Measurements from ENCODE around the gene STARD8.

Gene STARD8

DNA sequence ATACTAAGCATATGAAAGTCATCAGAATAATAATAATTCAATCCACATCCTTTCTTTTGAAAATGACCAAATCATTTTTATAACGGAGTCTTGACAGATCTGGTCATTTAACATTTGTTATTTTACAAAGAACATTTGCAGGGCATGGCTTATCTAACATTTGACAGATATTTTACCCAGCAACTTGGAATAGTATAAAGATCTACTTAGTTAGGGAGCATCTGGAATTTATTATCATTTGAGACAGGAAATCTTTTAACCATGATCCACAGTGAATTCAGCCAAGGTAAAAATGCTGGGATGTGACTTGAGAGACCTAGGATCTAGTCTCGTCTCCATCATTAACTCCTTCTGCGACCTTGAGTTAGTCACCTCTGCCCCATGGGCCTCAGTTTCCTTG lies 22.4 kb downstream of the STARD8 start:
- no peaks in the 10 kb centered on the region for H4K20me1 ChIP-seq (ENCODE audit: insufficient read depth, low read length)
- no peak overlapping the region for H3K9ac ChIP-seq (ENCODE audit: low read length)
- H3K27me3 ChIP-seq (ENCODE audit: low read depth, low read length): no peaks in the 10 kb centered on the region; the same call in 1 of the 2 replicates
- H2AFZ ChIP-seq (ENCODE audit: low read depth, low read length): no peak overlapping the region
- H3K4me1 ChIP-seq (ENCODE audit: low read length): peaks cover 9% of the 10 kb centered on the region
- no peak overlapping the region for H3K27ac ChIP-seq (ENCODE audit: low read length)
- H3K79me2 ChIP-seq (ENCODE audit: low read length): no peaks in the 10 kb centered on the region
- no peaks in the 10 kb centered on the region for H3K9me3 ChIP-seq (ENCODE audit: insufficient read depth, low read length)
- no peak overlapping the region for H3K4me2 ChIP-seq (ENCODE audit: low read length)
- H3K4me3 ChIP-seq (ENCODE audit: low read length): no peak overlapping the region
- no peaks in the 10 kb centered on the region for H3K36me3 ChIP-seq (replicated peaks; ENCODE audit: low read depth, low read length)
- no peak for TF ChIP-seq CTCF (IDR thresholded peaks at IDR 0.05; ENCODE audit: low read depth, low read length)
- no peak for TF ChIP-seq EZH2phosphoT487 (IDR thresholded peaks at IDR 0.05; ENCODE audit: low read depth)

GRCh38 chrX:68671221-68671620 lies 23.8 kb downstream of the STARD8 start:
- H3K36me3 ChIP-seq (replicated peaks; ENCODE audit: low read depth, low read length): no peaks in the 10 kb centered on the region
- no peak overlapping the region for H2AFZ ChIP-seq (ENCODE audit: low read depth, low read length)
- TF ChIP-seq EZH2phosphoT487 (IDR thresholded peaks at IDR 0.05; ENCODE audit: low read depth) (no peak), CTCF (IDR thresholded peaks at IDR 0.05; ENCODE audit: low read depth, low read length) (no peak)
- peaks cover 8% of the 10 kb centered on the region for H3K4me1 ChIP-seq (ENCODE audit: low read length)
- H3K4me3 ChIP-seq (ENCODE audit: low read length): no peak overlapping the region
- H3K9me3 ChIP-seq (ENCODE audit: insufficient read depth, low read length): no peaks in the 10 kb centered on the region
- no peak overlapping the region for H3K9ac ChIP-seq (ENCODE audit: low read length)
- H3K27me3 ChIP-seq (ENCODE audit: low read depth, low read length): no peaks in the 10 kb centered on the region
- no peak overlapping the region for H3K4me2 ChIP-seq (ENCODE audit: low read length)
- H4K20me1 ChIP-seq (ENCODE audit: insufficient read depth, low read length): no peaks in the 10 kb centered on the region
- no peak overlapping the region for H3K27ac ChIP-seq (ENCODE audit: low read length)
- no peaks in the 10 kb centered on the region for H3K79me2 ChIP-seq (ENCODE audit: low read length)

- Histone ChIP-seq H3K27ac (ENCODE audit: low read length) (no peak overlapping the region), H3K36me3 (replicated peaks; ENCODE audit: low read depth, low read length) (no peaks in the 10 kb centered on the region), H4K20me1 (ENCODE audit: insufficient read depth, low read length) (no peaks in the 10 kb centered on the region), H3K9me3 (ENCODE audit: insufficient read depth, low read length) (no peaks in the 10 kb centered on the region), H3K79me2 (ENCODE audit: low read length) (no peaks in the 10 kb centered on the region), H2AFZ (ENCODE audit: low read depth, low read length) (no peak overlapping the region), H3K27me3 (ENCODE audit: low read depth, low read length) (no peaks in the 10 kb centered on the region), H3K4me1 (ENCODE audit: low read length) (no peaks in the 10 kb centered on the region), H3K4me2 (ENCODE audit: low read length) (no peak overlapping the region), H3K9ac (ENCODE audit: low read length) (no peak overlapping the region), H3K4me3 (ENCODE audit: low read length) (no peak overlapping the region)
- TF ChIP-seq EZH2phosphoT487 (IDR thresholded peaks at IDR 0.05; ENCODE audit: low read depth) (no peak), CTCF (IDR thresholded peaks at IDR 0.05; ENCODE audit: low read depth, low read length) (no peak)
These were observed 25.3 kb downstream of the STARD8 start for GRCh38 chrX:68672581-68673318.

GRCh38 chrX:68675571-68675970 lies 28.1 kb downstream of the STARD8 start:
- Histone ChIP-seq H3K27ac (ENCODE audit: low read length) (no peak overlapping the region), H3K79me2 (ENCODE audit: low read length) (no peaks in the 10 kb centered on the region), H3K9me3 (ENCODE audit: insufficient read depth, low read length) (no peaks in the 10 kb centered on the region), H3K4me1 (ENCODE audit: low read length) (no peaks in the 10 kb centered on the region), H4K20me1 (ENCODE audit: insufficient read depth, low read length) (no peaks in the 10 kb centered on the region), H3K9ac (ENCODE audit: low read length) (no peak overlapping the region), H3K4me3 (ENCODE audit: low read length) (no peak overlapping the region), H3K27me3 (ENCODE audit: low read depth, low read length) (no peaks in the 10 kb centered on the region), H2AFZ (ENCODE audit: low read depth, low read length) (no peak overlapping the region), H3K36me3 (replicated peaks; ENCODE audit: low read depth, low read length) (no peaks in the 10 kb centered on the region), H3K4me2 (ENCODE audit: low read length) (no peak overlapping the region)
- TF ChIP-seq EZH2phosphoT487 (IDR thresholded peaks at IDR 0.05; ENCODE audit: low read depth): no peak
- no peak for TF ChIP-seq CTCF (IDR thresholded peaks at IDR 0.05; ENCODE audit: low read depth, low read length)

Data from OCI-LY3 (cell line).